Measurements from ENCODE around the gene VPS37B.
A peak's percentile ranks its signal among the peaks of the same experiment; 100 is the strongest.

Gene VPS37B

DNA sequence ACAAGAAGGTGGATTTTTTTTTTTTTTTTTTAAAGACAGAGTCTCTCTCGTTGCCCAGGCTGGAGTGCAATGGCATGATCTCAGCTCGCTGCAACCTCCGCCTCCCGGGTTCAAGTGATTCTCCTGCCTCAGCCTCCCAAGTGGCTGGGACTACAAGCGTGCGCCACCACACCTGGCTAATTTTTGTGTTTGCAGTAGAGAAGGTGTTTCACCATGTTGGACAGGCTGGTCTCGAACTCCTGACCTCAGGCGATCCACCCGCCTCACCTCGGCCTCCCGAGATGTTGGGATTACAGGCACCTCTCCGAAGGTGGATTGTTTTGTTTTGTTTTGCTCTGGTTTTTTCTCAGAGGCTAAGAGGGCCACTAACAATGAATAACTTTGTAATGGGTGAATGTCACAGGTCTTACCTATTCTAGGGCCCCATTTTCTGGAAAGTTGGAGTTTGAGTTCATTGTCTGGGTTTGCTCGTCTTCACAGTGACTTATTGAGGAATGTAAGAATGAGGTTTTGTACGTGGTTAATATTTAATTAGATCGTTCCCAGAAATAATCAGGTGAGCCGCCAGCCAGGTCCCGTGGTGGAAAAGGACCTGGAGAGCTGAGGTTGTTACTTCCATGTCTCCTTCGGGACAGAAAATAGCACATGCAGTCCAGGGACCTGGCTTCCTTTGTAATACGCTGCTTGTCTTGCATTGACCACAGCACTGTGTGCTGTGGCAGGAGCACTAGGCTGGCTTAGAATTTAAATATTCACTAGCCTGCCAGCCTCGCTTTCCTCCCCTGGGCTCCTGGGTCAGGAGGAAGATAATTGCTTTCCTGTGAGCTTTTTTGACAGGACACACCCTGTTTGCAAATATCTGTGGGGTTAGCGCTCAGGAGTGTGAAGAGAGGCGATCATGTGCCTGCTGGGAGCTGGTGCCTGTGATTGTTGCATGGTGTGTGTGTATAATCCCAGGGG lies 58.3 kb downstream of the VPS37B start:
- no peak for DNase-seq

DNA sequence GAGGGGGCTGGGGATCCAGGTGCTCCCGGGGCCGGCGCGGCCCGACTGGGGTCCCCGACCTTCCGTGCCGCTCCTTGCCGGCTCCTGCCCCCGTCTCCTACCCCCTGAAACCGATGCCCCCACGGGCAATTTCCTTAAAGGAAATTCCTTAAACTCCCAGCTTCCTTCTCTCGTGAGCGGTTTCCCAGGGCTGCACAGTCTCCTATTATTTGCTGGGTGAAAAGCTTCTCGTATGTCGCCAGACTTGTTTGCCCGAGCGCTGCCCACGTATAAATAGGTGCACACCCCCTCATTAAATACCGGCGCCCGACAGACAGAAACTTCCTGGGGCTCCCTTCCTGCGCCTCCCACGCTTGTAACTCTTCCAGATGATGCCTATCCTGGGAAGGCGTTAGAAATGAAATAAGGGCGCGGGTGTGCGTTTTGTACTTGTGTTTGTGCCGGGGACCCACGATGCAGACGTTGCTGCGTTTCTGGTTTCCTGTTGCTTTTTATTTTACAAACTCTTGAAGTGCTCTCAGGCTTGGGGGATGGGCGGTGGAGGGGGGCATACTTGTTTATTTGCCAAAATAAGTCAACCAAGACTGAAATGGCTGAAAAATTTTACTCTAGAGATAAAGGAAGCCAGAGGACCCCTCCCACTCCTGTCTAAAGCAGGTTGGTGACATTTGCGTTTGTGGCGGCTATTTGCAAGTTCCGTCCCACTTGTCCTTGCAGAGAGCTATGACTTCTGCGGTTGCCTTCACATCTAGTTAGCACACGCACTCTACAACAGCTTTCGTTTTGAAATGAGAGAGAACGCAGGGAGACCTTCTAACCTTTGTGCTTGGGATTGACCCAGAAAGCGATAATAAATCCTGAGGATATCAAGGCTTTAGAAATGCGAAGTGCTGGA lies 59.6 kb downstream of the VPS37B start:
- DNase-seq: no peak

DNA sequence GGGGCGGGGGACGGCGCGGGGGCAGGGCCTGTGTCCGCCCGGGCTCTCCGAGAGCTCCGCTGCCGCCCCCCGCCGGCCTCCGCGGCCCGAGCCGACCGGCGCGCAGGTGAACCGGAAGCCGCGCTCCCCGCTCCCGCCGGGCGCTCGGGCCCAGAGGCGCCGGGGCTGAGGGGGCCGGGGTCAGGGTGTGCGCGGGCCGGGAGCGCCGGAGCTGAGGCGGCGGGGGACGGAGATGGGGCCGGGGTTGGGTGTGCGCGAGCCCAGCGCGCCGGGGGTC lies 60.2 kb downstream of the VPS37B start:
- DNase-seq: peak; percentile 44

DNA sequence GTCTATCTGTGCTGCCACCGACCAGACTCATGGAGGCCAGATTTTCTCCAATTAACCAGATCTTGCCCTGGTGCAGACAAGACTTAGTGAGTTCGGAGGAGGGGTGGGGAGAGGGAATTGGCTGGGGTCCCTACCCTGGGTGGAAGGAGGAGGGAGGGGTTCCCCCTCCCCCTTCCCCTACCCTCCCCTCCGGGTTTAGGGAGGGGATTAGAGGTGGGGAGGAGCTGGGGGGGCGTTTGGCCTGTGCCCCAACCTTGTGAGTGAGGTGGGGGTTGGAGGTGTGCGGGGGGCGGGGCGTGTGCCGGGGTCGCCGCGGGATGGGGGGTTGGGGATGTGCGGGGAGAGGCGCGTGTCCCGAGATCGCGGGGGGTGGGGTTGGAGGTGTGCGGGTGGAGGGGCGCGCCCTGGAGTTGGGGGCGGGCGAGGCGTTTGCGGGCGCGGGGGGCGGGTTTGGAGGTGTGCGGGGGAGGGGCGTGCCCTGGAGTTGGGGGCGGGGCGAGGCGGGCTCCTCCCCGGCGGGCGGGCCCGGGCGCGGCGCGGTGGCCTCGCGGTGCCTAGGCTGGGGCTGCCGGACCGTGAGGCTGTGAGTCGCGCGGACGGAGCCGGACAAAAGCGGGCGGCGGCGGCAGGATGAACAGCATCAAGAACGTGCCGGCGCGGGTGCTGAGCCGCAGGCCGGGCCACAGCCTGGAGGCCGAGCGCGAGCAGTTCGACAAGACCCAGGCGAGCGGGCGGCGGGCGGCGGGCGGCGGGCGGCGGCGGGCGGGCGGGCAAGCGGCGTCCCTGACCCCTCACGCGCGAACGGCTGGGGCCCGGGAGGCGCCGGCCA lies 60.8 kb downstream of the VPS37B start, which contains the start of gene HIP1R:
HIP1R (plus strand) TSS at position 537 of the 829 bp plus-strand sequence; CDS start at position 631, 94 bp downstream.
- peak; percentile 56 for DNase-seq

DNA sequence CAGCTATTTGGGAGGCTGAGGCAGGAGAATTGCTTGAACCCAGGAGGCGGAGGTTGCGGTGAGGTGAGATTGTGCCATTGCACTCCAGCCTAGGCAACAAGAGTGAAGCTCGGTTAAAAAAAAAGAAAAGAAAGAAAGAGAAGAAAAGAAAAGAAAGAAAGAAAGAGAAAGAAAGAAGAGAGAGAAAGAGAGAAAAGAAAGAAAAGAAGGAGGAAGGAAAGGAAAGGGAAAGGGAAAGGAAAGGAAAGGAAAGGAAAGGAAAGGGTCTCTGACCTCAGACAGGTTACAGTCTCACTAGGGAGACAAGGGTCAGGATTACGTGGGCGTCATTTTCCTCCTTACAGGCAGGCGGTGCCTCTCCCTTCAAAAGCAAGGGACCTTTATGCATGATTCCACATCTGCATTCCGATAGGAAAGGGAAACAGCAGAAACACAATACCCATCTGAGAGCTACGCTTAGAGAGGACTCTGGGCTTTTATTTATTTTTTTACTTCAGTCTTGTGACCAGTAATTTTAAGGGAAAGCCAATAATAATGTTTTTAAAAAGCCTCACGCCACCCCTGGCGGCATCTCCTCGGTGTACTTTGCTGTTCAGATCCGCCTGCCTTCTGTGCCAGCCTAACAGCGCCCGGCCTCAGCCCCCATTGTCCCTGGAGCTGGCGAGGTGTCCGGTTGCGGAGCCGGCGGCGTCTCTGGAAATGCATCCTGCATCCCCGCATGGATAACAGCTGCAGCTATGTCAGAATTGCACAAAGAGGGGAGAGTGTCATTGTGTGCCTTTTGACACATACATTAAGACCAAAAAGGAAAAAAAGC lies 61.6 kb downstream of the VPS37B start:
- DNase-seq: peak; percentile 69

DNA sequence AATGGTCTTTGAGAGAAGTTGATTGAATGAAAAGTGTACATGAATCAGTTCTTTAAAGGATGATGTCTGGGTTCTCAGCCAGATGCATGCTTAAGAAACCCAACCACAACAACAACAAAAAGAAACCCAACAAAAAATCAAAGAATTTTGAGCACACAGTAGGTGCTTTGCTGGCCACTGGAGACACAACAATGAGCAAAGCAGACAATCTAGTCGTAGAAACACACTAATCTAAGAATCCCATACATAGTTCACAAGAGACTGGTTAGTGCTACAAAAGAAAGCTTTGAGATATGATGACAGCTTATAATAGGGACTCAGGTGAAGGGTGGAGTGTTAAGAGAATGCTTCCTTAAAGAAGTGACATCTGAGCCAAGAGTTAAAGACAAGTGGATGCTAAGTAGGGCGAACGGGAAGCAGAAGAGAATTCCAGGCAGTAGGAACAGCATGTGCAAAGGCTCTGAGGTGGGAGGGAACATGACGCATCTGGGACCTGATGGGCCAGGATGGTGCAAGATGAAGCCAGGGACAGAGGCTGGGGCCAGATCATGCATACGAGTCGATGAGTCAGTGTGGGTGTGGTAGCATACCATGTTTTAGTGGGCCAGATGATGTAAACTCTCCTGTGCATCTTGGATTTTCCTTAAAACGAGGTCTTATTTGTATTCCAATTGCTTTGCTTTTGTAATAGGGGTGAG lies 65.3 kb downstream of the VPS37B start:
- DNase-seq: no peak

DNA sequence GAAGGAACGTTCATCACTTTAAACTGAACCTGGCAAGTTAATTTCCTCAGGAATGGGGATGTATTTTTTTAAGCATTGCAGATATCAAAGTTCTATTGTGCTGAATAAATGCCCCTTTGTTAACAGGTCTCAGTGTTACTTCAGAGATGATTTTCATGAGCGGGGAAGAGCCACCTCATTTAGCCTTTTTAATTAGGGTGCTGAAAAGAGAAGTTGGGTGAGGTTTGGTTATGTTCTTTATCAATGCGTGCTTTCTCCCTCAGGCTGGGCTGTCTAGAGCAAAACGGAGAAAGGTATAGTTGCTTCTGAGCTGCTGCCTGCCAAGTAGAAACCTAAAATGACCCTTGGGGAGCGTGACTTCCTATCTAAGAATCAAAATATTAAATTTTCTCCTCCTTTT lies 68.7 kb downstream of the VPS37B start:
- no peak for DNase-seq

DNA sequence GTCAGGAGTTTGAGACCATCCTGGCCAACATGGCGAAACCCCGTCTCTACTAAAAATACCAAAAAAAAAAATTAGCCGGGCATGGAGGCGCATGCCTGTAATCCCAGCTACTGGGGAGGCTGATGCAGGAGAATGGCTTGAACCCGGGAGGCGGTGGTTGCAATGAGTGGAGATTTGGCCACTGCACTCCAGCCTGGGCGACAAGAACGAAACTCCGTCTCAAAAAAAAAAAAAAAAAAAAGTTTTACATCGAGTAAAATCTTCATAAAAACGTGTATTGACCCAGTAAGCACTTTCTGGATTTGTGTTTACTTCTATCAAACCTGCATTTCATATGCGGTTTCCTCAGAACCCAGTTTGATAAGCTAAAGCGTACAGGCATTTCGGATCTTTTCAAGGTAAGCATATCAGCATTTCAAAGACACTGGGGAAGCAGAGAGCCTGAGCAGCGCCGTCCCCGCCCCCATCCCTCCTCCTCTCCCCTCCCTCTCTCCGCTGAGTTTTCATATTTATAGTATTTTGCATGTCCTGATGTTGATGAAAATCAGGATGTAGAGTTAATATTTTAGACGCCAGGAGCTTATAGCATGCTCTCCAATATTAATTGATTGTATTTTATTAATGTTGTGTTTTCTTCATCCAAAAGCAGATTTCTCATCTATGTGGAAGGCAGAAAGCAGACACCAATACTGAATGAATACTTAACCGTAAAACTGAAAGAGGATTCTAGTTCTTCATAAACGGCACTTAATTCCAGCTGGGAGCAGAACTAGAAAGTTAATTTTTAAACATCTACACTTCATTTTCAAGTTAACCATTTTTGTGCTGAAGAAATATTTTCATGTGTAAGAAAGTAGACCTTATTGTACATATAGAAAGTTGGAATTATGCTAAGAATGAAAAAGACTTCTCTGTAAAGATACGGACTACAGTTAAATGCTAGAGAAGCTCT lies 69.9 kb downstream of the VPS37B start:
- no peak for DNase-seq

DNA sequence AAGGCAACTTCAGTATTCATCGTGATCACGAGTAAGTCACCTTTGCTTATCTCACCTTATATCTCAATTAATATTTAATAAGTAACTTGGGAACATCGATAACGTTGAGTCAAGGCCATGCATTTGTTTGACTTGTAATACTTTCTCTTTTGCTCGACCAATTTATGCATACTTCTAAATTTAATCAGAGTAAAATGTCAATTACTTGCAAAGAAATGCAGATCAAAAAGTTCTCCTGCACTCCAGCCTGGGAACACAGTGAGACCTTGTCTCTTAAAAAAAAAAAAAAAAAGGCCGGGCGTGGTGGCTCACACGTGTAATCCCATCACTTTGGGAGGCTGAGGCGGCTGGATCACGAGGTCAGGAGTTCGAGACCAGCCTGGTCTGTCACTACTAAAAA lies 72.5 kb downstream of the VPS37B start:
- DNase-seq: no peak

DNA sequence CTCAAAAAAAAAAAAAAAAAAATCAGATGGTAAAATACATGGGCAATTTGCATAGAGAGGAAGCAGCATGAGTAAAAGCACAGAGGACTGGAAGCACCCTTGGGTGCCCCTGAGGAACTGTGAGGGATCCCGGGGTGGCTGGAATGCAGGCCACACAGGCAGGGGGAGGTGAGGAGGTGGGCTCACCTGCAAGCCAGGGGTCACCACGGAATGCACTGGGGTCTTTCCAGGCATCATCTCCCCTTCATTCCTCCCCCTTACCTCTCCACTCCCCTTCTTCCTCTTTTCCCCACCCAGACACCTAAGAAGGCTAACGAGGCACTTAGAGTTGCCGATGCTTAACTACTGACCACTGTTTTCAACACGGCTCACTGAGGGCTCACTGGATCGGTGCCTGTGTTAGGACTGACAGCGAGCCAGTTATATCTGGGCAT lies 75.1 kb downstream of the VPS37B start:
- no peak for DNase-seq

DNA sequence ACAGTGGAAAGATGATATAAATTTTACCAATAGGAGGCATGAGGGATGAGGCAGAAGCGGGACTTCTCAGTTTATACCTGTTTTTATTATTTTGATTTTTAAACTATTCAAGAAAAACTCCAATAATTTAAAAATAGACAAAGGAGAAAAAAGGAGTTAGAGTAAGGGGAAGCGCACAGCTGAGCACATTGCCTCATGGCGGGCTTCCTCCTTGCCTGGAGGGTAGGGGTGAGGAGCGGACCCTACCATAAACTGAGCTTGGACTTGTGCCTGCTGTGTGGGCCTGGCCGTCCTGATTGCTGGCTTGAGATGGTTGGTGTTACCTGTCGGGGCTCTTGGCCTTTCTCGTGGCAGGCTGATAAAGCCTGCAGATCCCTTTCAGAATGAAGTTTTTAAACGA lies 75.8 kb downstream of the VPS37B start:
- DNase-seq: no peak

DNA sequence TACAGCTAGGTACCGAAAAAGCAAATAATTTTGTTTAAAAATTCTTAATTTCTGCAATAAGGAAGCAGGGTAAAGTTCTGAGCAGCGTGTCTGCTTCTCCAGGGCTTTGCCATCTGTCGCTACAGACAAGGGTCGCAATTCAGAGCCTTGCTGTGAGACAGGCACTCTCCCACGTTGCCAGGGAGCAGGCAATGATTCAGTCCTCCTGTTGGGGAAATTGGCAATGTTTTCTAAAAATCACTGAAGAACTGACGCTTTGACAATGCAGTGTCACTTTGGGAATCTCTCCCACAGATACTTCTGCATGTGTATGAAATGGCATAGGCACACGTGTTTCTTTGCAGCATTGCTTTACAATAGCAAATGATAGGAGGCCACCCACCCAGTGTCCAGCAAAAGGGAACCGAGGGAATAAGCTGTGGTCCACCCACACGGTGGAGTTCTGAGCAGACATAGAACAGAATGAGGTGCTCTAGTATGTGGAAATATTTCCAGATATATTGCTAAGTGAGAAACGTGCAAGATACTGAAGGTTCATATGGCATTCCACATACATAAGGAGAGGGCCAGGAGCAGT lies 76.6 kb downstream of the VPS37B start:
- no peak for DNase-seq

Measured in NCI-H510A (cell line).